Neuronal stem cell (in vitro differentiated cells): ENCODE results near the gene ITGA4.

Experiments used
- DNase-seq: peaks from one replicate; pipeline ENCODE4 v3.0.0-alpha.2; 2013; ENCODE audit warnings: low spot score
- H2AFZ ChIP-seq: one replicate; pipeline ENCODE4 v1.6.1; 2013; ENCODE audit warnings: mild to moderate bottlenecking, low read length, inconsistent platforms
- H2AK5ac ChIP-seq: 2 replicates; pipeline ENCODE4 v1.6.1; 2013; ENCODE audit warnings: low read depth, mild to moderate bottlenecking, inconsistent platforms, low read length, moderate library complexity, mixed read lengths
- H2BK120ac ChIP-seq: 2 replicates; pipeline ENCODE4 v1.6.1; 2013; ENCODE audit warnings: low read depth, mild to moderate bottlenecking, inconsistent platforms, low read length, moderate library complexity, mixed read lengths
- H2BK12ac ChIP-seq: one replicate; pipeline ENCODE4 v1.6.1; 2013; ENCODE audit warnings: low read length, inconsistent platforms
- H2BK15ac ChIP-seq: 2 replicates; pipeline ENCODE4 v1.6.1; 2013; ENCODE audit warnings: mild to moderate bottlenecking, low read length, inconsistent platforms, mixed read lengths
- H2BK5ac ChIP-seq: one replicate; pipeline ENCODE4 v1.6.1; 2013; ENCODE audit warnings: inconsistent platforms, mild to moderate bottlenecking, low read length, moderate library complexity
- H3K14ac ChIP-seq: one replicate; pipeline ENCODE4 v1.6.1; 2013; ENCODE audit warnings: low read length, inconsistent platforms
- H3K18ac ChIP-seq: 2 replicates; pipeline ENCODE4 v1.6.1; 2013; ENCODE audit warnings: low read length, inconsistent platforms
- H3K23ac ChIP-seq: 2 replicates; pipeline ENCODE4 v1.6.1; 2013; ENCODE audit warnings: low read depth, mild to moderate bottlenecking, mixed read lengths, low read length, inconsistent platforms; ENCODE audit not compliant: poor library complexity
- H3K27ac ChIP-seq: replicated peaks from 3 replicates; pipeline ENCODE4 v1.5.1; 2013; ENCODE audit warnings: low read length, inconsistent platforms
- H3K27me3 ChIP-seq, 3 experiments: 2 replicates each; pipeline ENCODE4 v1.6.1; 2013; ENCODE audit warnings: low read length in 3 of 3, mild to moderate bottlenecking in 2 of 3, inconsistent platforms in 1 of 3, low read depth in 1 of 3, mixed read lengths in 1 of 3, moderate library complexity in 1 of 3; ENCODE audit not compliant: control insufficient read depth in 3 of 3, insufficient read depth in 3 of 3
- H3K36me3 ChIP-seq, 2 donors: replicated peaks in 1 of 2; 2 replicates each; pipeline ENCODE4 v1.6.1; 2013; ENCODE audit warnings: low read length in 2 of 2; ENCODE audit not compliant: control insufficient read depth in 2 of 2, insufficient read depth in 2 of 2
- H3K4ac ChIP-seq: 2 replicates; pipeline ENCODE4 v1.6.1; 2013; ENCODE audit warnings: inconsistent platforms, mild to moderate bottlenecking, low read length, moderate library complexity
- H3K4me1 ChIP-seq, 2 donors: 1 replicate in 1 of 2; 2 replicates in 1 of 2; pipeline ENCODE4 v1.6.1; 2013; ENCODE audit warnings: low read length in 2 of 2, low read depth in 1 of 2; ENCODE audit not compliant: control insufficient read depth in 2 of 2, insufficient read depth in 1 of 2
- H3K4me2 ChIP-seq: one replicate; pipeline ENCODE4 v1.6.1; 2013; ENCODE audit warnings: mild to moderate bottlenecking, low read length, inconsistent platforms; ENCODE audit not compliant: insufficient read depth, poor library complexity, severe bottlenecking
- H3K4me3 ChIP-seq, 2 donors: 2 replicates each; pipeline ENCODE4 v1.5.1; 2013; ENCODE audit warnings: low read length in 2 of 2, mild to moderate bottlenecking in 2 of 2, inconsistent platforms in 1 of 2, moderate library complexity in 1 of 2
- H3K79me1 ChIP-seq: one replicate; pipeline ENCODE4 v1.6.1; 2013; ENCODE audit warnings: low read depth, mild to moderate bottlenecking, inconsistent platforms, low read length, moderate library complexity
- H3K9ac ChIP-seq: one replicate; pipeline ENCODE4 v1.6.1; 2013; ENCODE audit warnings: mild to moderate bottlenecking, low read depth, low read length, inconsistent platforms; ENCODE audit not compliant: poor library complexity
- H3K9me3 ChIP-seq, 2 donors: replicated peaks in 1 of 2; 2 replicates each; pipeline versions ENCODE3 to v1.6.1; 2013; ENCODE audit warnings: low read length in 2 of 2, mild to moderate bottlenecking in 2 of 2, inconsistent platforms in 1 of 2, low read depth in 1 of 2, mixed read lengths in 1 of 2, moderate library complexity in 1 of 2; ENCODE audit not compliant: control insufficient read depth in 2 of 2, insufficient read depth in 1 of 2
- H4K8ac ChIP-seq: one replicate; pipeline ENCODE4 v1.6.1; 2013; ENCODE audit warnings: low read depth, mild to moderate bottlenecking, inconsistent platforms, low read length, moderate library complexity
- H4K91ac ChIP-seq: one replicate; pipeline ENCODE4 v1.6.1; 2013; ENCODE audit warnings: low read length, low read depth, mild to moderate bottlenecking, inconsistent platforms; ENCODE audit not compliant: poor library complexity
- WGBS, 2 donors: extraction: QIAGEN DNeasy Blood & Tissue Kit; methylation state at CpG; one replicate each; pipeline ENCODE4 v1.1.7; 2013; ENCODE audit warnings: missing lambda C conversion rate in 2 of 2, mixed read lengths in 1 of 2; ENCODE audit not compliant: insufficient read length in 2 of 2, insufficient replicate concordance in 1 of 2; ENCODE audit errors: extremely low coverage in 2 of 2; 5-methylcytosine and 5-hydroxymethylcytosine counted together

ITGA4 gene

GRCh38 chr2:181472990-181473389 is 15.8 kb downstream of the ITGA4 start:
- Histone ChIP-seq H3K79me1 (no peaks in the 10 kb centered on the region), H4K91ac (no peak overlapping the region), H3K27me3 (no peaks in the 10 kb centered on the region), H3K27ac (no peak overlapping the region), H3K14ac (no peak overlapping the region), H3K9me3 (no peaks in the 10 kb centered on the region), H3K36me3 (no peaks in the 10 kb centered on the region), H3K4me2 (no peak overlapping the region), H2AK5ac (no peak overlapping the region), H4K8ac (peak overlapping the region; percentile 19), H2BK120ac (no peak overlapping the region), H2AFZ (no peak overlapping the region), H2BK15ac (no peak overlapping the region), H2BK5ac (no peak overlapping the region), H3K4me3 (no peak overlapping the region), H2BK12ac (no peak overlapping the region), H3K9ac (no peak overlapping the region), H3K23ac (no peak overlapping the region), H3K4me1 (peaks cover 0 to 2% of the 10 kb centered on the region in 2 donors), H3K18ac (no peak overlapping the region), H3K4ac (no peak overlapping the region)
- no peak for DNase-seq
- no CpG with 5 or more reads among the region's 6 CpGs for WGBS, 2 donors

- H3K18ac ChIP-seq, result no peak overlapping the region
- H2BK15ac ChIP-seq, result no peak overlapping the region
- H2AK5ac ChIP-seq, result no peak overlapping the region
- H3K4me2 ChIP-seq, result no peak overlapping the region
- no peak overlapping the region for H2BK120ac ChIP-seq
- H3K4me3 ChIP-seq, result no peak overlapping the region
- H4K91ac ChIP-seq, result no peak overlapping the region
- H3K14ac ChIP-seq, result no peak overlapping the region
- H3K23ac ChIP-seq, result no peak overlapping the region
- no peaks in the 10 kb centered on the region for H3K79me1 ChIP-seq
- H3K4ac ChIP-seq, result no peak overlapping the region
- H3K36me3 ChIP-seq, result no peaks in the 10 kb centered on the region
- H2BK12ac ChIP-seq, result no peak overlapping the region
- no peak overlapping the region for H4K8ac ChIP-seq
- no peak overlapping the region for H3K9ac ChIP-seq
- no peak overlapping the region for H3K27ac ChIP-seq
- H3K4me1 ChIP-seq, result peaks cover 0 to 2% of the 10 kb centered on the region in 2 donors
- H2AFZ ChIP-seq, result no peak overlapping the region
- H3K9me3 ChIP-seq, result no peaks in the 10 kb centered on the region
- no peaks in the 10 kb centered on the region for H3K27me3 ChIP-seq
- no peak for DNase-seq
- WGBS, 2 donors, result no CpG with 5 or more reads among the region's 3 CpGs
- H2BK5ac ChIP-seq, result no peak overlapping the region
Measured at GRCh38 chr2:181474222-181474881, 17.2 kb downstream of the ITGA4 start.

GRCh38 chr2:181483211-181483610 is 26.0 kb downstream of the ITGA4 start:
- H3K18ac ChIP-seq, result no peak overlapping the region
- no peaks in the 10 kb centered on the region for H3K4me1 ChIP-seq

GRCh38 chr2:181483876-181484275 is 26.7 kb downstream of the ITGA4 start:
- no peak overlapping the region for H3K4me3 ChIP-seq
- H3K9ac ChIP-seq, result no peak overlapping the region
- H2BK120ac ChIP-seq, result no peak overlapping the region
- DNase-seq, result no peak
- H4K91ac ChIP-seq, result no peak overlapping the region
- no peak overlapping the region for H3K14ac ChIP-seq
- no peaks in the 10 kb centered on the region for H3K36me3 ChIP-seq
- H2BK5ac ChIP-seq, result no peak overlapping the region
- H2AFZ ChIP-seq, result no peak overlapping the region
- H3K27ac ChIP-seq, result no peak overlapping the region
- H3K27me3 ChIP-seq, result no peaks in the 10 kb centered on the region
- H3K4ac ChIP-seq, result no peak overlapping the region
- no peak overlapping the region for H2BK15ac ChIP-seq
- WGBS, 2 donors, result no CpG with 5 or more reads among the region's 1 CpG
- H3K23ac ChIP-seq, result no peak overlapping the region
- H3K79me1 ChIP-seq, result no peaks in the 10 kb centered on the region
- H3K9me3 ChIP-seq, result no peaks in the 10 kb centered on the region
- H3K18ac ChIP-seq, result no peak overlapping the region
- H3K4me2 ChIP-seq, result no peak overlapping the region
- no peaks in the 10 kb centered on the region for H3K4me1 ChIP-seq
- H2AK5ac ChIP-seq, result no peak overlapping the region
- no peak overlapping the region for H2BK12ac ChIP-seq
- H4K8ac ChIP-seq, result no peak overlapping the region

More at GRCh38 chr2:181483211-181483610, 26.0 kb downstream of the ITGA4 start:
- no peaks in the 10 kb centered on the region for H3K36me3 ChIP-seq
- H2AK5ac ChIP-seq, result no peak overlapping the region
- no peak overlapping the region for H2BK5ac ChIP-seq
- no peak overlapping the region for H3K4me3 ChIP-seq
- no peak overlapping the region for H4K8ac ChIP-seq
- H2BK15ac ChIP-seq, result no peak overlapping the region
- no peak overlapping the region for H3K4me2 ChIP-seq
- H3K79me1 ChIP-seq, result no peaks in the 10 kb centered on the region
- no peak overlapping the region for H2BK120ac ChIP-seq
- H2AFZ ChIP-seq, result no peak overlapping the region
- no peak overlapping the region for H3K4ac ChIP-seq
- H3K27me3 ChIP-seq, result no peaks in the 10 kb centered on the region
- DNase-seq, result no peak
- no peak overlapping the region for H4K91ac ChIP-seq
- H3K9me3 ChIP-seq, result no peaks in the 10 kb centered on the region
- H3K23ac ChIP-seq, result no peak overlapping the region
- no CpG with 5 or more reads among the region's 2 CpGs for WGBS, 2 donors
- no peak overlapping the region for H3K14ac ChIP-seq
- no peak overlapping the region for H3K27ac ChIP-seq
- no peak overlapping the region for H2BK12ac ChIP-seq
- no peak overlapping the region for H3K9ac ChIP-seq
